22Rv1 (cell line): ENCODE results near the gene PXMP4.
A peak's percentile ranks its signal among the peaks of the same experiment; 100 is the strongest.

Experiments used
- H3K27ac ChIP-seq: fragments of 450-650 bp; 2 replicates; pipeline ENCODE4 v1.5.1; 2017
- CTCF ChIP-seq: fragments of 450-650 bp; IDR thresholded peaks from 2 replicates; pipeline ENCODE4 v1.5.1; 2017; ENCODE audit warnings: mild to moderate bottlenecking
- ZFX ChIP-seq: fragments of 450-650 bp; IDR thresholded peaks from 2 replicates; pipeline ENCODE4 v1.6.1; 2017; ENCODE audit warnings: antibody characterized with exemption, borderline replicate concordance

PXMP4 gene

GRCh38 chr20:33653900-33654596 lies 66.1 kb downstream of the PXMP4 start:
- H3K27ac ChIP-seq: peak overlapping the region; percentile 90
- TF ChIP-seq ZFX: no peak
- no peak for TF ChIP-seq CTCF

- H3K27ac ChIP-seq: peak overlapping the region; percentile 90
- TF ChIP-seq ZFX: no peak
- TF ChIP-seq CTCF: peak; percentile 81
Observed at GRCh38 chr20:33653218-33653899, 66.8 kb downstream of the PXMP4 start.
